ENCODE results near the gene GPBAR1.
A peak's percentile ranks its signal among the peaks of the same experiment; 100 is the strongest.

GPBAR1 gene, protein sequence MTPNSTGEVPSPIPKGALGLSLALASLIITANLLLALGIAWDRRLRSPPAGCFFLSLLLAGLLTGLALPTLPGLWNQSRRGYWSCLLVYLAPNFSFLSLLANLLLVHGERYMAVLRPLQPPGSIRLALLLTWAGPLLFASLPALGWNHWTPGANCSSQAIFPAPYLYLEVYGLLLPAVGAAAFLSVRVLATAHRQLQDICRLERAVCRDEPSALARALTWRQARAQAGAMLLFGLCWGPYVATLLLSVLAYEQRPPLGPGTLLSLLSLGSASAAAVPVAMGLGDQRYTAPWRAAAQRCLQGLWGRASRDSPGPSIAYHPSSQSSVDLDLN

GRCh38 chr2:218260742-218261422, at the start of gene GPBAR1:
Gene GPBAR1 (plus strand): TSS chr2:218261015. CDS start chr2:218262725, 1,710 bp downstream.
- no peak for DNase-seq

GRCh38 chr2:218214116-218214515, 46.7 kb upstream of the GPBAR1 start:
- no peak for DNase-seq

DNA sequence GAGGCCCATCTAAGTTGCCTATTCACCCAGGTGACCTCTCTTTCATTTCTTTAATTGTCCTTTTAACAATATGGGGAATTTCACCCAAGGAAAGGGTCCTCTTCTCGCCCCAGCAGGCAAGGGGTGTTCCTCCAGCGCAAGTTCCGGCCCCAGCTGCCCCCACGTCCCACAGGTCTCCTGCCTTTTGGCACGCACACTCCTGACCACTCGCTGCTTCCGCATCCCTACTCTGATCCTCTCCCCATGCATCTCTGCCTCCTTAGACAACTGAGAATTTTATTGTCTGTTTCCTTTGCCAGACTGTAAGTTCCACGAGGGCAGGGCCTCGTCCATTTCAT, 44.5 kb upstream of the GPBAR1 start:
- DNase-seq = no peak

DNA sequence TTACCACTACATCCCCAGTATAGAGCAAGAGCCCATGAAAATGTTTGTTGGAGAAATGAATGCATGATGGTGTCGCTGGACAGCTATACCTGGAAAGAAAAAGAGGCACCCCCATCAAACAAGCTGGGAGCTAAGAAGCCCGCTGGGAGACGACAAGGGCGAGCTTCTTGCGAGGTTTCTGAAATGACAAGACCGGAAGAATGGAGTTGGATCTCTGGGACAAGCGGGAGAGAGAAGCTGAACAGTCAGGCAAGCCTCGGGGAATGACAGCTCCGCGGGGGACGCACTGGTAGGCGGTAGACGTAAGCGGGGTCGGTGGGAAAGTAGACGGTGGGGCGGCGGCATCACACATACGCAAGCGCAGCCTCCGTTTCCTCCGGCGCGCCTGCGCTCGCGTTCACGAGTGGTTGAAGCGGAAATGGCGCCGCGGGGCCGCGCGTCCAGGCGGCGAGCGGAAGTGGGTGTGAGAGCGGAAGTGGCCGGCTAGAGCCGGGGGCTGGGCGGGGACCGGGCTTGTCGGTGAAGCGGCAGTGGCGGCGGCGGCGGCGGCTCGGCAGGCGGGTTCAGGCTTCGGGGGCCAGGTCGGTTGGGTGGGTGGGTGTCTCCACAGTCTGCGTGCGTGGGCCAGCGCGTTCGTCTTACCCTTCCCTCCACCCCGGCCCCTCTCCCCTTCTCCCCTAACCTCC, 44.0 kb upstream of the GPBAR1 start, which contains the start of gene ARPC2:
Gene ARPC2, plus strand, starts transcription at position 516 of the 686 bp plus-strand sequence. CDS start 282 bp downstream, outside the sequence.
- DNase-seq = peak; percentile 55 to 69

GRCh38 chr2:218217360-218218267, 43.2 kb upstream of the GPBAR1 start:
- no peak for DNase-seq

GRCh38 chr2:218218268-218219185, 42.3 kb upstream of the GPBAR1 start:
- DNase-seq = no peak

GRCh38 chr2:218219934-218220333, 40.9 kb upstream of the GPBAR1 start:
- no peak for DNase-seq

DNA sequence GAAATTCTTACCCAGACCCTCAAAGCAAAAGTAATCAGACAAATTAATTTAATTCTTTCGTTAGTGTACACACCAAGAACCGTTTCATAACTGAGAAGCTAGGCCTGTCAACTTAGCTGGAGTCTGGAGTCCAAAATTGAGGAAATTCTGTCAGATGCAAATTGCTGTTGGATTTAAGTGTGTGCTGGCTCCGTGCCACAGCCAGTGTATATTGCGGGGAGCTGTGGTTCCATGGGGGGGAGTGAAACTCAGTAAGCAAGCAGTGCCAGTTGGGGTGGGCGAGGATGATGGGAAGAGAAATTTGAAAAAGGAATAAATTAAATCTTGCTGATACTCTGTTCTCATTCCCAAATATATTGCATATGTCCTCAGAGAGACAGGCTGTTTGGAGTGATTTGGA, 39.8 kb upstream of the GPBAR1 start:
- DNase-seq = no peak

GRCh38 chr2:218223046-218223445, 37.8 kb upstream of the GPBAR1 start:
- no peak for DNase-seq

DNA sequence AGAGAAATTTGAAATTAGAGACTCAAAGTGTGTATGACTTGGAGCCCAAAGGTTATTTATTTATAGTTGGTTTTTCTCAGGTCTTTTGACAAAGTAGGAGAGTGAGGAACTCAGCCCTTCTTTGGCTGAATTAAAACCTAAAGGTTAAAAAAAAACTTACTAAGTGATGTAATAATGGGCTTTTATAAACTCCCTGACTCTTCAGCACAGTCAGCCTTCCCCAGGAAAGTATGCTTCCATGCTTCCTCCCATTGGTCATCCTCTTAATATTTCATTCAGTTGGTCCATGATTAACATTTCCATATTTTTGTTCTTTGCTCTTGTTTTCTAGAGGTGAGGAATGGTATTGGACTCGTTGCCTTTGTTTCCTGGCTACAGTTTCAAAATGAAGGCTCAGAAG, 36.6 kb upstream of the GPBAR1 start:
- DNase-seq = no peak

DNA sequence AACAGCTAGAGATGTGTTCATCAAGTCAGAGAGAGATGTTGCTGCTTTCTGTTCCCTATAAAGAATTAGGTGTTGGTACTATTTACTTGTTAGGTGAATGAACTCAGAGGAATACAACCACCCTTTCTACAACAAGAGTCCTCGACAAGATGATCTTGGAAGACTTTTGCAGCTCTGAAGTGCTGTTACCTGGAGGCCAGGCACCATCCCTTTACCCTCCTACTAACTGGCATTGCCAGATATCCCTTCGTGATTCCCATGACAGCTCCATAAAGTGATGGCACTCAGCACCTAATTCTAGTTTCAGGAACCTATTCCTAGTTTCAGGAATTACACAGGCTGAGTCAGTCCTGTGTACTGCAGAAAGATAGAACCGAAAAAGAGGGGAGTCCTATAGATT, 33.9 kb upstream of the GPBAR1 start:
- DNase-seq = no peak

- no peak for DNase-seq
Measured at GRCh38 chr2:218228366-218229090, 32.3 kb upstream of the GPBAR1 start.

GRCh38 chr2:218229239-218229638, 31.6 kb upstream of the GPBAR1 start:
- DNase-seq = no peak

DNA sequence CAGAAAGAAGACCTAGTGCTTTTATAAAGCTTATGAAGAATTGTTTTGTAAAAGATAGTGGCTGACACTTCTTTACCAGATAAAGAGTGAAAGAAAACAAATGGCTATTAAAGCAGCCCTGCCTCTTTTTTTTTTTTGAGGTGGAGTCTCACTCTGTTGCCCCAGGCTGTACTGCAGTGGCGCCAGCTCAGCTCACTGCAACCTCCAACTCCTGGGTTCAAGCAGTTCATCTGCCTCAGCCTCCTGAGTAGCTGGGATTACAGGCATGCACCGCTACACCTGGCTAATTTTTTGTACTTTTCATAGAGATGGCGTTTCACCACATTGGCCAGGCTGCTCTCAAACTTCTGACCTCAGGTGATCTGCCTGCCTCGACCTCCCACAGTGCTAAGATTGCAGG, 31.0 kb upstream of the GPBAR1 start:
- no peak for DNase-seq

- no peak for DNase-seq
Measured at GRCh38 chr2:218230882-218231281, 29.9 kb upstream of the GPBAR1 start.

DNA sequence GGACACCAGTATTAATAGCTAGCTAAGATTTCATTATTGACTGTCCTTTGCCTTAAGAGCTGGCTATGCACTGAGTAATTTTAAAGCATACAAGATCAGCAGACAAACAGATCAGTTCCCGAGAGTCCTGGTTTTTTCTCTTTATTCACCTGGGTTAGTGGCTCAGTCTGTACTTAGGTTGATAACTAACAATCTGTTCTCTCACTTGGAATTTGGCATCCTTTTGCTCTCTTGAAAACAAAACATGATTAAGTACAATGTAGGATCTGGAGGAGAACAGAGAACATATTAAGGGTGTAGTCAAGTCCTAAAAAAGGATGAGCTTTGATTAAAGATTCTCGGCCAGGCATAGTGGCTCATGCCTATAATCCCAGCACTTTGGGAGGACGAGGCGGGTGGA, 27.3 kb upstream of the GPBAR1 start:
- DNase-seq = no peak

GRCh38 chr2:218234521-218234920, 26.3 kb upstream of the GPBAR1 start:
- no peak for DNase-seq

- DNase-seq = no peak
Measured at GRCh38 chr2:218235017-218235416, 25.8 kb upstream of the GPBAR1 start.

- no peak for DNase-seq
Measured at GRCh38 chr2:218236829-218237228, 24.0 kb upstream of the GPBAR1 start.

GRCh38 chr2:218238887-218239286, 21.9 kb upstream of the GPBAR1 start:
- no peak for DNase-seq

DNA sequence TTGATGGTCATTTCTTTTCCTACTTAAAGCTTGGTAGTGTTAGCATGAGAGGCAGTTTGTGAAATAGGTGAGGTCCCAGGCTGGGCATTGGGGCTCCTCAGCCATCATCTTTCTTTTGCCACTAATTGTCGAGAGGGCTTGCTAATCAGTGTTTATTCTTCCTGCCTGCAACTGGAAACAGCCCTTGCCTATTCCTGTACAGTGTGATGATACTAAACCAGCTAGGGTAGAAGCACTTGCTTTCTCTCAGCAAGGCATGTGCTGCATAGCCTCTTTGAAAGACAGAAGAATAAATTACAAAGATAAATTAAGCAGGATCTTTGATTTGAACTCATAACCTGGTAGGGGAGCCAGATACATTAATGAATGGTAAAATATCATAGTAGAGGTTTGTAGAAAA, 16.6 kb upstream of the GPBAR1 start:
- no peak for DNase-seq
